GM12874 (cell line): ENCODE measurements around the gene RTN4RL1.

ENCODE experiments used
- CTCF ChIP-seq: IDR thresholded peaks from 2 replicates; pipeline ENCODE4 v1.5.1; 2011; ENCODE audit warnings: low read depth, mild to moderate bottlenecking, control low read depth, low read length, moderate library complexity; ENCODE audit not compliant: insufficient read depth

Gene RTN4RL1

GRCh38 chr17:1956134-1956533, 69.0 kb downstream of the RTN4RL1 start:
- TF ChIP-seq CTCF = no peak

GRCh38 chr17:1953831-1954230, 71.3 kb downstream of the RTN4RL1 start:
- TF ChIP-seq CTCF = no peak

- TF ChIP-seq CTCF = no peak
Observed at GRCh38 chr17:1951920-1952319, 73.2 kb downstream of the RTN4RL1 start.

GRCh38 chr17:1949754-1950153, 75.4 kb downstream of the RTN4RL1 start:
- no peak for TF ChIP-seq CTCF

- TF ChIP-seq CTCF = no peak
Observed at GRCh38 chr17:1948517-1948825, 76.7 kb downstream of the RTN4RL1 start.

- TF ChIP-seq CTCF = no peak
Observed at GRCh38 chr17:1947743-1948516, 77.2 kb downstream of the RTN4RL1 start.

- TF ChIP-seq CTCF = no peak
Observed at GRCh38 chr17:1947229-1947742, 77.8 kb downstream of the RTN4RL1 start.
